Panc1 (cell line): ENCODE data around the gene DCAKD.

ENCODE experiments used
- POLR2AphosphoS5 ChIP-seq: IDR thresholded peaks from 2 replicates; pipeline ENCODE4 v1.6.1; 2012; ENCODE audit warnings: mild to moderate bottlenecking, low read depth, low read length, moderate library complexity
- REST ChIP-seq, 2 experiments: IDR thresholded peaks; 2 replicates each; pipeline ENCODE4 v1.6.1; 2011 to 2012; ENCODE audit warnings: low read depth in 2 of 2, control low read depth in 1 of 2, low read length in 1 of 2, mild to moderate bottlenecking in 1 of 2, moderate library complexity in 1 of 2; ENCODE audit not compliant: insufficient read depth in 1 of 2
- SIN3A ChIP-seq: IDR thresholded peaks from 2 replicates; pipeline ENCODE4 v1.6.1; 2012; ENCODE audit warnings: low read depth, mild to moderate bottlenecking, low read length, moderate library complexity, borderline replicate concordance; ENCODE audit not compliant: insufficient read depth
- TF ChIP-seq, protein P1 (sequence below): fragments of 450-650 bp; IDR thresholded peaks from 2 replicates; pipeline ENCODE4 v1.5.1; 2017; ENCODE audit warnings: mild to moderate bottlenecking

GRCh38 chr17:44977814-44978550 lies 73.5 kb downstream of the DCAKD start:
- TF ChIP-seq POLR2AphosphoS5 (no peak), REST (IDR thresholded peaks at IDR 0.05; ENCODE audit: insufficient read depth in 1 of 2, low read depth in 2 of 2, low read length in 1 of 2) (no peak), SIN3A (no peak)
- TF ChIP-seq, protein P1, sequence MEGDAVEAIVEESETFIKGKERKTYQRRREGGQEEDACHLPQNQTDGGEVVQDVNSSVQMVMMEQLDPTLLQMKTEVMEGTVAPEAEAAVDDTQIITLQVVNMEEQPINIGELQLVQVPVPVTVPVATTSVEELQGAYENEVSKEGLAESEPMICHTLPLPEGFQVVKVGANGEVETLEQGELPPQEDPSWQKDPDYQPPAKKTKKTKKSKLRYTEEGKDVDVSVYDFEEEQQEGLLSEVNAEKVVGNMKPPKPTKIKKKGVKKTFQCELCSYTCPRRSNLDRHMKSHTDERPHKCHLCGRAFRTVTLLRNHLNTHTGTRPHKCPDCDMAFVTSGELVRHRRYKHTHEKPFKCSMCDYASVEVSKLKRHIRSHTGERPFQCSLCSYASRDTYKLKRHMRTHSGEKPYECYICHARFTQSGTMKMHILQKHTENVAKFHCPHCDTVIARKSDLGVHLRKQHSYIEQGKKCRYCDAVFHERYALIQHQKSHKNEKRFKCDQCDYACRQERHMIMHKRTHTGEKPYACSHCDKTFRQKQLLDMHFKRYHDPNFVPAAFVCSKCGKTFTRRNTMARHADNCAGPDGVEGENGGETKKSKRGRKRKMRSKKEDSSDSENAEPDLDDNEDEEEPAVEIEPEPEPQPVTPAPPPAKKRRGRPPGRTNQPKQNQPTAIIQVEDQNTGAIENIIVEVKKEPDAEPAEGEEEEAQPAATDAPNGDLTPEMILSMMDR, result no peak
